NCI-H187 (cell line): ENCODE data around the gene ADRB1.

ENCODE experiments used
- DNase-seq, 2 experiments: peaks; one replicate each; lab custom pipeline; 2025; lab: John Stamatoyannopoulos, UW

The ADRB1 gene

DNA sequence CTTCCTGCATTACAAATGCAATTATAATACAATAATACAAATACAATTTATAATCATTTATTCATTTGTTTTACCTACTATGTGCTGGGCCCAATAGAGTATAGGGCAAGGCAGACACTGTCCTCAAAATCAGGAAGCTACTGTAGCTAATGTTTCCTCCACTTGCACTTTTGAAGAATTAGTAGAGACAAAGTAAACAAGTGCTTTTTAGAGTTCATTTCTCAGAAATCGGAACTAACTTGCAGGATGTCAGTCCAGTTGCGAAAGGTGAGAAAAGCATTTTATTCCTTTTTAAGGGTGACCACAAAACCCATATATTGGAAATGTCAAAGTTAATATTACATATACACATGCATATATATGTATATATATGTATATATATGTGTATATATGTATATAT, 14.2 kb downstream of the ADRB1 start:
- DNase-seq = no peak

DNA sequence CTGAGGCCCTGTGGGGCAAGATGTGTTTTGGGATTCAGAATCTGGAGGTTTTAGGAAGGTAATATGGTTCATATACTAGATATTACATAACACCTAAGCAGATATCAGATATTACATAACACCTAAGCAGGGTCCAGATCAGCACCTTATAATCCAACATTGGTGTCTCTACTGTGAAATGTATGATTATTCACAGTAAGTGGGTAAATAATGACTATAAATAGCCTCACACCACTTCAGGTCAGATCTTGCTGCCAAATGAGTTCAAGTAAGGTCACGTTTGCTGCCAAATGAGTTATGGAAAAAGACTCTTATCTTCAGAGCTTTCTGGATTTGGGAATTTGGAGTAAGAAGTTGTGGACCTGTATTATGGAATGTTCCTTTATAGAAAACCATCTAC, 14.6 kb downstream of the ADRB1 start:
- DNase-seq = no peak

DNA sequence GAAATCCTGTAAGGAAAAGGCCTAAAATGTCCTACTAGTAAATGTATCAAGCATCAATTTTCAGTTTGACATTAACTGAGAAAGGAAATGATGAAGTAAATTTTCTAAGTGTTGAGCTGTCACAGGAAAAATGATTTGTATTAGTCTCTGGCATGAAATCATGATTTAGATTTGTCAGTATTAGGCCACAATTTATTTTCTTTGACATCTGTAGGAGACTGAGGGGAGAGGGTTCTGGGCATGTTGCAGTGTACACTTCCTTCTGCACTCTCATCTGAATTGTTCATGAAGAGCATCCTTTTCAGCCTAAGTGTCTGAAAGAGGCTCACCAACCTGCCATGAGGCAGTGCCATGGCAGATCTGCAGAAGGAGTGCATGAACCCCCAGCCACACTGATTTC, 15.9 kb downstream of the ADRB1 start:
- no peak for DNase-seq

DNA sequence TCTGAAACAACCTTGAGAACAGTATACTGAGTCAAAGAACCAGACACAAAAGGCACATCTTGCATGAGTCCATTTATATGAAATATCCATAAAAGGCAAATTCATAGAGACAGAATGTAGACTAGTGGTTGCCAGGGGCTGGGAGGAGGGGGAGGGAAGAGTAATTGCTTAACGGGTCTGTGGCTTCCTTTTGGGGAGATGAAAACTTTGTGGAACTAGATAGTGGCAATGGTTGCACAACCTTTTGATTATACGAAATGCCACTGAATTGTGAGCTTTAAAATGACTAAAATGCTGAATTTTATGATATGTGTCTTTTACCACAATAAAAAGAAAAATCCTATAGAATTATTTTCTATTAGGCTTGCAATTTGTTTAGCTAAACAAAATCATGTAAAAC, 16.8 kb downstream of the ADRB1 start:
- no peak for DNase-seq

DNA sequence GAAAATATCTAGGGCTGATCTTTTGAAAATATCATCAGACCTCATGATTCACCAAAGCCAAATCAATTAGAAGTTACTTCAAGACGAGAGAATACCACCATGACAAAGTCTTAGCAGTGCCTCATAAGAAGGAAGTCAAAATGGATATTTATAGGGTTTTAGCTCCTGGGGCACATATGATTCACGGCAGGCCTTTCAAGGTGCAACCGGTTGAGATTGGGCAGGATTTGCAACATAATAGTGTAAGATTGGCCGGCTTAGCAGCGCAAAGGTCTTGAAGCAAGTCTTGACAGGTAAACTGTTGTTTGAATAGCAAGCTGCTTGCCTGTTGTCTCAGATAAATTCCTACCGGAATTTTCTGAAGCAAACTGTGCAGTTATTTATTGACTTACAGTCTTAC, 17.5 kb downstream of the ADRB1 start:
- DNase-seq = no peak

DNA sequence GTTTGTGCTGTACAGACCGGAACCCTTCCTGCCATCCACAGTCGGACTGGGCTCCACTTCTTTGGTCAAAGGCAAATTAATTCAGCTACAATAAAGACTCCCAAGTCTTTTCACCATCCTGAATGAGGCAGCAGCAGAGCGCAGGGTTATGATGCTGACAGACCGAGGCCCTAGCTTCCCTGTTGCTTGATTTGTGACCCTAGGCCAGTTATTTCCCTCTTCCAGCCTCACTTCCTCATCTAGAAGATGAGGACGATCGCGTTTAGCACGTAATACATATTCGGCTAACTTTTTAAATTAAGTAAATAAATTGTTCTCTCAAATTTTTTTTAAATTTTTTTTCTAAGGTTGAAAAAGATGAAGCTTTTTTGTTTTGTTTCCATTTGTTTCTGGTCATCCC, 18.1 kb downstream of the ADRB1 start:
- DNase-seq = no peak

DNA sequence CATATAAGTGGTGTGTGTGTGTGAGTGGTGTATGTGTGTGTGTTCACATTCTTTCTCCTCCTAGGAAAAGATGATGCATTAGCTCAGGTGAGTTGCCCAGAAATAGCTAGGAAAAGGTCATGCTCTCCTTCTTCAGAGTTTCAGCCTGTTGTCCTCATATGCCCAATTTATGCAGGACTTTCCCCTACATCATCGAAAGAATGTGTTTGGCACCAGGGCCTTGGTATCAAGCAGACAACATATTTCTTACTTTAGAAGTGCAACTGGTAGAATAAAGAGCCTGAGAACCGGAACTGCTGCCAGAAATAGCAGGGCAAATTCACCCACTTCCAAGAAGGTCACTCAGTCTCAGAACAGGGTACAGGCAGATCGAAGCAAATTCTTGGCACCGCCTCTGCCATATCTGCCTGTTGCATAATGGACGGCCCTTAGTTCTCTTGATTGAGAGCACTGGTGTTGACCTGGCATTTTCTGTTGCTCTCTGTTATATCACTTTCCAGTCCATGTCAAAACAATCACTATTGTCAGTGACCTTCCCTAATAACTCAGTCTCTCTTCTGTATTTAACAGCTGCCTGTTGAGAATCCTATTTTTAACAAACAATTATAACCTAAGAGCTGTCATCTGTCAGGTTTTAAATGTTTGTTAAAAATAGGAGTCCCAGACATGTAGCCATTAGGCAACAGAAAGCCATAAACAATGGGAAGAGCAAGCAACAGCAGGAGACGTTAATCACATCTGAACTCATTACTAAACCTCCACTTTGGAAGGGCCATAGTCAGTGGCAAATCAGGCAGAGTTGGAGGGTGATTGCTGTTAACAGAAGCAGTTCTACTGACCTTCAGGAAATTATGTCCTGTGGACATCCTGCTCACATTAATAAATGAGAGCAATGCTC, 20.7 kb downstream of the ADRB1 start:
- no peak for DNase-seq

DNA sequence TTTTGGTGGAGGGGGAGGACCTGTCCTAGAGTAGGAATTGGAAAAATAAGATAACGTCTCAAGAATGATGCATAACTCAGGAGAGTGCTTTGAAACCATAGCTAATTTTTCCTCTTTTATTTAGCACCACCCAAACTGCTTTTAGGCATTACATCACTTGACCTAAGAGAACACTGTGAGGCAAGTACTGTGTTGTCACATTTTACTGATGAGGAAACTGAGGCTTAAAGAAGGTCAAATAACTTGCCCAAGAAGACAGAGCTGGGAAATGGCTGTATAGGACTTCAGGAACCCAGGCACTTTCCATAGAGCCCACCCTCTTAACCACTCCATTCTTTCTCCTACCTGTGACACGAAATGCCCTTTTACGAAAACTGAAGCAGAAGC, 21.4 kb downstream of the ADRB1 start:
- no peak for DNase-seq

DNA sequence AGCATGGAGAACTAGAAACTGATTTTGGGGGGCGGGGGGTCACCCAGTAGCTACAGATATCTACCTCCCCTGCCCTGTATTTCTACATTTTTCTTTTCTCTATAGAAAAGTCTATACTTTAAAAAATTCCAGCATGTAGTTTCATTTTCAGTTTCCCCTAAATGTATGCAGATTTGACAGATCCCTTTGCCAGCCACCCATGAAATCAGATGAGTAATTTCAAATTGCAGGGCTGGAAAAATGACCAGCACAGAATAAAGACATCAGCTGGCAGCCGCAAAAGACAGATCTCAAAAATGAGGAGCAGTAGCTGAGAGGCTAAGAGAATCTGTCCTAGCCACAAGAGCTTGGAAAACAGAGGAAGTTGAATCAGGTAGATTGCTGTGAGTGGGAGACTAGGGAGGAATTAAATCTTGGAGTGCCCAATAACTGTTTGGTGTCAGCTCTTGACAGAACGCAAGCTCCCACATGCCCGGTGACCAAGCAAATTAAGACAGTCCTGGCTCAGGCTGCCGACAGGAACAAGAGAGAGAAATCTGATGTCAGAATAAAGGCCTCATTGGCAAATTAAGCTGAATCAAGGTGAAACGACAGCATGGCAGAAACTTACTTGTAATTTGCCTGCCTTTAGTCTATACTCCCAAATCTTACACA, 24.5 kb downstream of the ADRB1 start:
- DNase-seq = no peak

DNA sequence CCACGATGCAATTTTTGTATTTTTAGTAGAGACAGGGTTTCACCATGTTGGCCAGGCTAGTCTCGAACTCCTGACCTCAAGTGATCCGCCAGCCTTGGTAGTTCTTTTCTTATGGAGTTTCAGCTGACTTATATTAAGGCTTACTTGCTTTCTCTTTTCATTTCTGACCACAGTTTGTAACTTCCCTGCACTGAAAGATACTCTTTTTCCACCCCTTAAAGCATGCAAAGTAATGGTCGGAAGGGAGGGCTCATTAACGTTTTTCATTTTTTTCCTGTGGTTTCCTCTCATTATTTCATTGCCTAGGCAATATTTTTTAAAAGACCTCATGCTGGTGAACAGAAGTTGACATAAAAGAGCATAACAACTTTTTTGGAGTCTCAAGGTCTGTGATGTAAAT, 27.0 kb downstream of the ADRB1 start:
- DNase-seq = no peak

DNA sequence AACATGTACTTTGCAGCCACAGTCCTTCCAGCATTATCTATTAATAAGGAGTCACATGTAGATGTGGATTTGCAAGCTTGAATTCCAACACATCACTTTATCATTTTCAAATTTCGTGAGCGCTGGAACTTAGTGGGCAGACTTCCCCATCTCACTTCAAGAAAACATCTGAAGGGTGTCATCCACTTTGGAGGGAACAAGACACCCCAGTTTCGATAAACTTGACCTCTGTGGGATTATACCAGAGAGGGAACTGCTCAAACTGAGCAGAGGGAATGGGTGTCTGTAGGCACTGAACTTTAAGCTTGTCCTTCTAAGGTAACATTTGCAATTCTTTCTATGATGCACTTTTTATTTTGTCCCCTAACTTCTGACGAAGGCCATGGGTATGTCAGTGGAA, 27.5 kb downstream of the ADRB1 start:
- DNase-seq = no peak

DNA sequence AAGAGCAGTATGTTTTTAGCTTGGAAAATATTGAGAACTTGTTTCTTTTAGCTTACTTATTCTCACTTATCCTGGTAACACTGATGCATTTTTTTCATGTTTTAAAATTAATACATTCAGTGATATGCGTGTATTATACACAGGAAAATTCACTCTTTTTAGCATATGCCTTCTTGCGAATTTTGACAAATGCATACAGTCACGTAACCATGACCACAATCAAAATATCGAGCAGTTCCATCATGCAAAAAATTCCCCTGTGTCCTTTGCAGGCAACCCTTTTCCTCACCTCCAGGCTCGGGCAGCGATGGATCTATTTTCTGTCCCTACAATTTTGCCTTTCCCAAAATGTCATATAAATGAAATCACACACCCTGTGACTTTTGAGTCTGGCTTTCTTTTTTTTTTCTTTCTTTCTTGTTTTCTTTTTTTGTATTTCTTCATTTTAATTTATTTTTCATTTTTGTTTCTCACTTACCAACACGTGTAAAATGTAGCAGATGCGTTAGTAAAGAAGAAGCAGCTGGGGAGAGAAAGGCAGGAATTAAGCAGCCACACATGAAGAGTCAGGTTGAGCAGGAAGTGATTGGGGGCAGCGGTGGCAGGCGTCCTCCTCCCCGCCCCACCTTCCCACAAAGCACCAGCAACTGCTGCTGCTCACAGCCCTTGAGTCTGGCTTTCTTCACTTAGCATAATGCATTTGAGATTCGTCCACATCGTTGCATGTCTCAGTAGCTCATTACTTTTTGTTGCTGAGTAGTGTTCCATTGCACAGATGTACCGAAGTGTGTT, 29.9 kb downstream of the ADRB1 start:
- DNase-seq = no peak

DNA sequence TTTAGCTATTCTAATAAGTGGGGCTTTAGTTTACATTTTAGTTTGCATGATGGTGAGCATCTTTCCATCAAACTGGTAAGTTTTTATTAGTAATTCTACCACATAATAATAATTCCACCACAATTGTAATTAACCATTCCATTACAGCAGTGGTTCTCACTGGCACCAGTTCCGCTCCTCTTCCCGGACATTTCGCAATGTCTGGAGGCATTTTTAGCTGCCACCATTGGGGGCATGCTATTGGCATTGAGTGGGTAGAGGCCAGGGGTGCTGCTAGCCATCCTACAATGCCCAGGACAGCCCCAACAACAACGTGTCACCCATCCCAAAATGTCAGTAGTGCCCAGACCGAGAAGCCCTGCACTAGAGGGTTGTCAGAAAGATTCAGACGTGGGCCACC, 31.4 kb downstream of the ADRB1 start:
- no peak for DNase-seq

DNA sequence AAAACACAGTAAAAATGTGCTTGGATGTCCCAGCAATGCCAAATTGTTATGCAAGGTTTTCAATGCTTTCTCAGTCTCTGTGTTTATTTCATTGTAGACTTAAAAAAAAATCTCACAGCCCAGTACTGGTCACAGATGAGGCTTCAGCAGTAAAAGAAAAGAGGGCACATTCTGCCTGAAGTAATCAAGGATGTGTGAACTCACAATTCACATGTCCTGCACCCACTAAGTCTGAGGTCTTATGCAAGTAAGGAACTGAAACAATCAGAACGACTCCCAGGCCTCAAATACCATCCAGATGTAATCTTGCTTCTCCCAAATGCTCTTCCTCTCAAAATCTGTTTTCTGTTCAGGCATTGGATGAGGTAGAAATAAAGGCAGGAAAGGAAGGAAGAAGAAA, 33.7 kb downstream of the ADRB1 start:
- DNase-seq = no peak

DNA sequence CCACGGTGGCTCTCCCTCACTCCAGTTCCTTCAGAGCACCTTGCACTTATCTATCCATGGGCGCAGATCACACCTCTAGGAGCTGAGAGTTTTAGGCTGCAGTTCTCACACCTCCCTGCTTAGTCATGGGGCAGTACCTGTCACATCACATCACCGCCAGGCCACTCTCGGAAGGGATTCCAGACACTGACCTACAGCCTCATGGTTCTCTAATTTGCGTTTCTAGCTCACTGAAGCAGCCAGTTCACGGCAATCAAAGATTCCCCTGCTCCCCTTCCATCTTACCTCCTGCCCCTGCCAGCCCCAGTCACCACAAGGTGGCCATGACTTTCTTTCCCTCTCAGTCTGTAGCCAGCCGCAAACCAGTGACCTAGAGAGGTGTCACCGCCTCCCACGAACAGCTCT, 34.2 kb downstream of the ADRB1 start:
- DNase-seq = no peak

DNA sequence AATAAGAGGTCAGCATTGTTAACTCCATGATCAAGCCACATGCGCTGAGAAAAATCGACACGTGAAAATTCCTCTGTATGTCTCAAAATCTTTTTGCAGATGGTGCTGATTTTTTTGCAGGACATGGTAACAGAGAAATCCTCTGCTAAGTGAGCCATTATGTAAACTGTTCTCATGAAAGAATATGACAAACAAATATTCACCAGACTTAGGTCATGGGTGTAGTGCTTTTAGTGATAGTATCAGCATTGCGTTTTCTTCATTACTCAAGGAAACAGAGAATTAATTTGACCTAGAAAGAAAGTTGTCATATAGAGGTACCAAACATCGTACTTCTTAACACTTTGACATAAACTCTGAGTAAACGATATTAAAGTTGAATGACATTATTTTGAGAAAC, 34.7 kb downstream of the ADRB1 start:
- DNase-seq = no peak

DNA sequence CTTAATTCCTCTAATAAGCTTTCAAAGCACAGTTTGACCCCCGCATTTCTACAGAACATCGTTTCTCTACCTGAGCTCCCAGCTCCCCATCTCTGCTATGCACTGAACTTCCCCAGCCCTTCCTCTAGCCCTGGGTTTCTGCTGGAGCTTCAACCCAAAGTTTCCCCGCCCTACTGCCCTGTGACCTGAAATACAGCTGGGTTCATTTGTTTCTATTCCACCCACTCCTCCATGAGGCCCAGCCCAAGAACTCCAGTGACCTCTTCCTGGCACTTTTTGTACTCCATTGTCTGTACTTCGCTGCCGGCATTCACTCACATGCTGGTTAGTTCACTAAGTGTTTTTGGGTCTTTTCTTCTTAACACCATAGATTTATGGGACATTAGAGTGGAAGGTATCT, 35.8 kb downstream of the ADRB1 start:
- DNase-seq = no peak

DNA sequence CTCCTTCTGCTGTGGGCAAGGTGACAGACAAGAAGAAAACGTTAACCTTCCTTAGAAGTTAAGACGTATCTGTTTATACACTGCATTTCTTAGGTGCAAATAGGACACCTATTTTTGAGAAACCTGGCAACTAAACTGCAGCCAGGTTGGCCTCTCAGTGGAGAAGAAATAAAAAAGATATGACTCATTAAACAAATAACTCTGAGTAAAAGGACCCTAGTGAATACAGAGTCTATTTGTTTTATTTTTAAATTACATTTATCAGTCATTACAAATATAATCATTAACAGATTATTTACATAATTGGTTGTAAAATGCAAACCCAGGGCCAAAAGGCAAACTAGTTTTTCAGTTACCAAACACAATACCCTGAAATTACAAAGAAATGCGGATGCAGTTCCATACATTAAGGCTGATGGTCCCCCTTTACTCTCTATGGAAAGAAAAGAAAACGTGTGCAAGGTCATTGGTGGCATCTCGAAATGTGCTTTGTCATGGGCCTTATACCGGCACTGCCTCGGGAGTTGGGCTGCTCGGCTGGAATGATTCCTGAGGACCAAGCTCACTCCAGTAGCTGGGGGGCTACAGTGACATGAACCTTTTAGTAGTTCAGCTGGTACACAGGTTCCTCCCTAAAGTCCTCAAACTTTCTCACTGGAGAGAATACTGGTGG, 38.4 kb downstream of the ADRB1 start:
- no peak for DNase-seq

DNA sequence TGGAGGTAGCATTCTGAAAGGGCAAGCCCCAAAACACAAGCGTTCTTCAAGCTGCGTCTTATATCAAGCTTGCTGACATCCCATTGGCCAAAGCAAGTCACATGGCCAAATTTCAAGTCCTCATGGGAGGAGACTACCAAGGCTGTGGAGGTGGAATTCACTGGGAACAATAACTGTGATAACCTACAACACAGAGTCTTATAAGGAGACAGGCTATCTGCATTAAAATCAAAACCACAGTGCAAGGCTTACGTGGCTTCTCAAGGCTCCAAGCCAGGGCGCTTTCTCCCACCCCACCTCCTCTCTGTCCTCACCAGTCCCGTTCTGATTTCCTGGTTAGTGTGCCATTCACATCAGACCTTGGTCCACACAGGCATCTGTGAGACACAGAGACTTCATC, 39.4 kb downstream of the ADRB1 start:
- DNase-seq = no peak

DNA sequence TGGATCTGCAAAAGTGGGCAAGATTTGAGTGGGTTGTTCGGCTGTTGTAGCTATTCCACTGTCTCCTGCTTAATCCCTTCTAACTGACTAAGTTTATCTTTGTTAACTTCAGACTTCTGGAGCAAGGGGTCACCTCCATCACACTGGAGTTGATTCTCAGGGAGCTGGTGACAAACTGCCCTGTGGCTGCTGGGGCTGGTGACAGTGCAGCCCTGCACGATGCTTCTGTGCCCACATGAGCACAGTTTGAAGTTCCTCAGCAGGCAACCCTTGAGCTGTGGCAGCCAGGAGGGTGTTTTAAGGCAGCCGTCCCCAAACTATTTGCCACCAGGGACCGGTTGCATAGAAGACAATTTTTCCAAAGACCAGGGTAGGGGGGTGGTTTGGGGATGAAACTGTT, 40.5 kb downstream of the ADRB1 start:
- DNase-seq = no peak

DNA sequence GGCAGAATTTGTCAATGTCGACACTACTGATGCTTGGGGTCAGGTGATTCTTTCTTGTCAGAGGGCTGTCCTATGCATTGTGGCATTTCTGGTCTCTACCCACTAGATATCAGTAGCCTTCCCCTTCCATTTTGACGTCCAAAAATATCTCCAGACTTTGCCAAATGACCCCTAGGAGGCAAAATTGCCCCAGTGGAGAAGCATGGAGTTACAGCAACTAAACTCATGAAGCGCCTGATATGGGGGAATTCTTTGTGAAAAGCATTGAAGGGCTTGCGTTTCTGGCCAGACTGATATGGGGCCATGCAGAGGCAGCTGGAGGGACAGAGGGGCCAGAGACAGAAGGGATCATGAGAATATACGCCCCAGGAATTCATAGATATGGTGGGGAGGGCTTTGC, 43.6 kb downstream of the ADRB1 start:
- DNase-seq = no peak

DNA sequence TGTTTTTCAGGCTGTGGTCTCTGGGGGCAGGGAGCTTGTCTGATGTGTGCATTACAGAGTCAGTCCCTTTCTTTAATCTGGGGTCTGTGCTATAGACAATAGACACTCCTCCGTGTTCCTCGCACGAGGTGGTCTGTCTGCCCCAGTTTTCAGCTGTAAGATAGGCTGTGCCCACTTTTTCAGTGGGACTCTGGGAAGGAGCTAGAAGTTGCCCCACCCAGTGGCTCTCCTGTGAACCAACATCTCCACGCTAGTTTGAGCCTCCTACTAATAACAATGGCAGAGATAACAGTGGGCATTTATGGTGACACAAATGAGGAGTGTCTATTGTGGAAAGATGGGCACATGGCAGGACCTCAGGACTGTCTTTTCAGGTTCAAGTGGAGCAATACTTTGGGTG, 44.0 kb downstream of the ADRB1 start:
- no peak for DNase-seq
